Activated effector memory CD4-positive, alpha-beta T cell treated with Interleukin-2 at 50 U/mL for 16 hours (primary cell): Measurements from ENCODE around the gene EPHB6.

ENCODE experiments used
- DNase-seq: peaks from one replicate; pipeline ENCODE4 v3.0.0-alpha.2; 2020

The EPHB6 gene

DNA sequence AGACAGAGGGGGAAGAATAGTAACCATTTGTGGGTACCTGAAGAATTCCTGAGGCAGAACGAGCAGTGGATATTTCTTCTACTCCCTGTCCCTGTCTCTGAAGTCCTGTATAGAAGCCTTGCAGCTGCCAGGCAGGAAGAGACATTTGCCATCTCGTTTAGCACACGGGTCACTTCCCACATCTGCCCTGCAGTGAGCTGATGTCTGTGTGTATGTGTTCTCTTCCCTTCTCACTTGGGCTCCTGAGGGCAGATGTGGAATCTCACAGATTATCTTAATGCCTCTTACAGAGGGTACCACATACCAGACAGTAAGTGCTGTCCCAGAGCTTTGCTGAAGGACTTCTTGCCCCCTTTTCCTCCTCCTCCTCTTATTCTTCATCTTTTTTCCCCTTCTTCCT is 44.8 kb downstream of the EPHB6 start:
- no peak for DNase-seq

DNA sequence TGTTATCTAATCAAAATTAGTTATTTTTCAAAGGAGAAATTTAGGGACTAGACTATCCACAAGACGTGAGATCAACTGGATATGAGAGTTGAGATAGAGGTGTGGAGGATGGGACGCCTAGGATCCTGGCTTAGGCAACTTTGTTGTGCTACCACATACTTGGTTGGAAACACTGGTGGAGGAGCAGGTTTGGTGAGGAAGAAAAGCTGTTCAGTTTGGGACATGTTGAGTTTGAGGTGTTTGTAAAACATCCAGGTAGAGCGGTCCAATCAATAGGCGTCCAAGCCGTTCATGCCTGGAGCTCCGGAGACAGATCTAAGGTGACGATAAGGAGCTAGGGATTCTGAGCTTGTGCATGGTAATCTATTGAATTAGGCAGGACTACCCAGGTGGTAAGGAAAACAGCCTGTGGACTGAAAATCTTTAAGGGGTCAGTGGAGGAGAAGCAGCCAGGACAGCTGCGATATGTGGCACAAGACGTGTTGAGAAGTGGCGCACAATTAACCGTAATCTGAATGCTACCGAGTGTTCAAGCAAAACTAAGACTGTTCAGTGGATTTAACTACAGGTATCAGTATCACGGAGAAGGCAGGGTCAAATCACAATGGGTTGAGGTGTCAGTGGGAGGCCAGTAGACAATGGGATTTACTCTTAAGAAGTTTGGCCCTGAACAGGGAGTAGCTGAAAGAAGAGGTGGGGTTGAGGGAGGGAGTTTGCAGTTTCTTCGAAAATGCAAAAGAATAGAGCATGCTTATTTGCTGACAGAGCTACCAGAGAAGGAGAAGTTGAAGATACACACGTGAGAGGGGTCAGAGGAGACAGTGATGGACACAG is 46.8 kb downstream of the EPHB6 start:
- DNase-seq, result no peak

DNA sequence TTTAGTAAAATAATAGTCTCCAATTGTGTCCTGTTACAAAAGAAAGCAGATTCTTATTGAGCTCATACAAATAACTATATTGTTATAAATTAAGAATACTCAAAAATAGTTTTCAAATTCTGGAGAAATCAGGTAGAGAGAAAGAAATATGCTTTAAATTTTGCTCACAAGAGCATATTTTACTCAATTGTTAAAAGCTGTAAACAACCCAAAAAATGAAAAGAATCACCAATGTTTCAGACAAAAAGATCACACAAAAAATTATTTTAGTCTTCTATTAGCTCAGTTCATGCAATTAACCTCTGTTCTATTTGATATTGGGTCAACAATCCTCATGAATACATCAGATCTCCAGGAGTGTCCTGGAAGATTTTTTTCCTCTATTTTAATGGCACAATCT is 49.3 kb downstream of the EPHB6 start:
- no peak for DNase-seq

DNA sequence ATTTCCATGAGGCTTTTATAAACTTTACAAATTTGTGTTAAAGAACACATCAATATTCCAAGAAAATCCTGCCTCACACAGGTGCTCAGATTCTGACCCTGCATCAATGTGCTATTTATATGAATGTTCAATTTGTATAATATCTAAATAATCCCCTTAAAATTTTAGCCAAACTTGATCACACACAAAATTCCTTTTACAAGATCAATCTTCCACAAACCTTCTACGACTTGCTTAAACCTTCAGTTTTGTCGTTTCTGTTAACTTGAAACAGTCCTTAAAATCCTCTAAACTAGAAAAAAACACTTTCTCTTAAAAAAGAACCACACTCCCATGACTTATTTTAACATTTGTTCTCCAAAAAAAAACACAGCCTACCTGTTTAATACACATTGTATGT is 50.9 kb downstream of the EPHB6 start:
- no peak for DNase-seq

DNA sequence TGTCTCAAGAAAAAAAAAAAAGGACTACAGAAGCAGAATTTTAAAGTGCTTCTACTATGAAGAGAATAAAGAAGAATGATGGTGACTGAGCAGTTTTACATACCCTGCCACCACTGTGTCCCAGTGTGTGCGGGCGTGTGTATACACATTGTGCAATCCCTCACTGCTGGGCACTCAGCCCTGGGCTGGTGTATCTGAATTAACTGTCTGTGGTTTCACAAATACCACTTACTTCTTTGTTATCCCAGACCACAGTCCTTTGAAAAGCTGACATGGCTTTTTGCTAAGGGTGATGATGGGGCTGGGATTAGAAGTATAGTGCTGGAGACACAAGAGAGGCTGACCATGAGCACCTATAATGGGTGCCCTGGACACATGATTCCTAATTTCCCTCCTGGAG is 51.8 kb downstream of the EPHB6 start:
- no peak for DNase-seq

DNA sequence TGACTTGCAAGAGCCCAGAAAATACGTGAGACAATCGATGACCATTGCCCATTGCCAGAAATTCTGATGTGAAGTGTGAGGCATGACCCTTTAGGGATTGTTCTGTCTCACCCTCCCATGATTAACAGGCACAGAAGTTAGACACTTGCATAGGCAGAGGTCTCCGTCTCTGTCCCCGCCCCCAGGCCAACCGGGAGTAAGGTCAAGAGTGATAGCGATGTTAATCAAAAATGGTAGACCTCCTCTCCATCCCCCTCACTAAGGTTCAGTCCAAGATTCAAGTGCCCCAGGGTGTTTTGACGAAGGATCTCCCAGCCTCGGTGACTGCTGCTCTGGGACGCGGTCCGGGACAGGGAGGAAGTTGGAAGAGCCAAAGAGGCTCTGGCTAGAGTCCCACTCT is 53.4 kb downstream of the EPHB6 start:
- no peak for DNase-seq

DNA sequence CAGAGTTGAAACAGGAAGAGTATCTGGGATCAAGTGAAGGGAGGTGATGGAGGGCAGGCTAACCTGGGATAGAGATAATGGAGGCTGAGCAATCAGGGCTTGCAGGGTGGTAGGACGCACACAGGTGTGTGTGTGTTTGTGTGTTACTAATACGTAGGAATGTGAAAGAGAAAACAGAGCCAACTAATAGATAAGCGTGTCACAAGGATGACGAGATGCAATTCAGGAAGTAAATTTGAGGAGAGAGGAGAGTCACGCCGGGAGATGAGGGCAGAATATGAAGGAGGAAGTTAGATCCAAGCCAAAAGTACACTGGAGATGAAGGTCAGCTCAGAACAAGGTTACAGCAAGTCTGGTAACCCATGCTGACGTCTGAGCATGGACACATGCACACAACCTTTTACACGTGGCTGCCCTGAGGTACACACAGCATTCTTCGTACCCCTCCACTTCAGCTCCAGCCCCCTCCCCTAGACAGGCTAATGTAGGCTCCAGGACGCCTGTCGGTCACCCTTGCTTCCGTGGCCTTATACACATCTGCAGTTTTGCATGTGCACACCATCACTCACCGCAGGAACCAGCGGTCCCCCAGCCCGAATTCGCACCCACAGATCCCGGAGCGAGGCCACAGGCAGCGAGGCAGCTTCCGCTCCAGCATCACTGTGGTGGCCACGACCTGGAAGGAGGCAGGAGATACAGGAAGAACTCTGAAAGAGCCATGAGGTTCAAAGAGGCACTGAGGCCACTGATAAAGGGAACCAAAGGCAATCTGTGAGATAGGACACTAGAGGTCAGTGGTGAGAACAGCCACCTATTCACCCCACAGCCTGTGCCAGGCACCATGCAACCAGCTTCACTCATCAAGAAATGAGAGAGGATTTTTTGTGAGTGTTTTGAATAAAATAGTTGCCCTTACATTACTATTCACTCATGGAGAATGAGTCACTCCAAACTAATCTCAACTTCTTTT is 54.3 kb downstream of the EPHB6 start:
- no peak for DNase-seq

DNA sequence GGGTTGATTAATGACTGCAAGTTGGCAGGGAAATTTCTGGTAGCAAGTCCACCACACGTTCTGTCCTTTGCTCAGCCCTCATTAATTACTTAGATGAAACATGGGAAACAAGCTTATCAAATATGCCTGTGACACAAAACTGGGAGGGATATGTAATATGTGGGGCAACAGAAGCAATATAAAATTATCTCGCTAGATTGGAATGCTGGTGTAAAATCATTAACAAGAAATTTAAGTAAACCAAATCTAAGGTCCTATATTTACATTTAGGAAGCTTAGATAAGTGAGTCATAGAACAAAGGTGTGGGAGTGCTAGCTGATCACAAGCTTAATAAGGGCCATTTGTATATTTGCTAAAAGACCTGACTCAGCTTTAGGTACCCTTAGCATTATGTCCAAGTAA is 55.2 kb downstream of the EPHB6 start:
- no peak for DNase-seq

DNA sequence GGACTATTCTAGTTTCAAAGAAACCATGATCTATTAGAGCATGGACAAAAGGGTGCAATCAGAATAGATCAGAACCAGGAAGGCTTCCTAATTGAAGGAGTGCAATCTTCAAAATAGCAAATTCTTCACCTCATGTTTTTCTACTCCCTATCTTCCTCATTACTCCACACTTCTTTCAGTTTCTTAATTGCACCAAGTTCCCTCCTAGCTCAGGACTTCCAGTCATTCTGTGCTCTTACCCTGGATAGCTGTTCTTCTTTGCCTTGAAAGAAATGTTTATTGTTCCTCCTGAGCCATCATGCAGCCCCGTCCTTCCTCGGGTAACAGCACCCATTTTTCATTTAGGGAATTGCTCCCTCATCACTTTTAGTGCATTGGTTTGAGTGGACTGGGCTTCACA is 55.6 kb downstream of the EPHB6 start:
- no peak for DNase-seq

DNA sequence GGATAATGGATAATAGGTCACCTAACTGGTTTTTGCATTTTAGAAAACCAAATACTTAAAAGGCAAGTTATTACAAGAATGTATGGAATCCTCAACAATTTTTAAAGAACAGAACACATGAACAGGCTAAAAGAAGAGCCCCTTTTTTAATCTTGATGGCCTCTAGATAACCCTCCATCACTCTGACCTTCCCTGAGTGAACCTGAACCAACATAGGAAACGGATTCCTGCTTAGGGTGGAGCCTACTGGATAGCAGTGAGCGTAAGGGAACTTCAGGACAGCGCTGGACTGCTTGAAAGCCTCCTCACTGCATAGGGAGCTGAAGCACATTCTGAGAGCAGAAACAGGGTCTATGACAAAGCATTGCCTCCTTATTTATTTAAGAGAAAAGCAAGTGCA is 58.2 kb downstream of the EPHB6 start:
- no peak for DNase-seq

DNA sequence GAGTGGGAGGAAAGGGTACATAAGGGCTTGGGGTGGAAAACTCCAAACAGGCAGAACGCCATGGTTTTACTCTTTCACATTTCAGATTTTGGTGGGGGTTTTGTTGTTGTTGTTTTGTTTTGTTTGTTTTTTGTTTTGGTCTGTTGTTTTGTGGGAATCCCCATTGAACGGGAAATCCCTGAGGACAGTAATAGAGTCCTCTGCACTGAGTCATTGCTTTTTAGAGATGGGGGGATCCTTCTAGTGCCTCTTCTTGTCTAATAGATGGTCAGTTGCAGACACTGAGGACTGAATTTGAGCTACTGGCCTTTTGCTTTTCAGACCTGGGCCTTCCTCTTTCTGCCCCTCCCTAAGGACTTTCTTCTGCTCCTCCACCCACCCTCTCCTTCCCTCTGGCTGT is 58.7 kb downstream of the EPHB6 start:
- no peak for DNase-seq

DNA sequence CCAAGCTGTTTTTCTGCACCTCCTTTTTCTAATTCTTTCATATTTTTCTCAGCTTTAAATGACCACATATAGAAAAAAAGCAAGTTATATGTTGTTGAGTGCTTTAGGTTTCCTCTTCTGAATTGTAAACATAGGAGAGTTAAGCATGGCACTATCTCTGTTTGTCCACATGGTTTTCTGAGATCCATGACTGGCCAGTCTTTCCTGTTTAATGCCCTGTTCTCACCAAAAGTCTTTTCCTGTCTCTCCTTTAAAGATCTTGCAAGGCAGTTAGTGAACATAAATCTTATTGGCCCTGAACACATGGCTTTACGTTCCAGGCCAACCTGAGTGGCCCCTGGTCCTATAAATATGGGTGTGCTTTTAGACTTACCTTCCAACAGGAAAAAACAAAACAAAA is 59.2 kb downstream of the EPHB6 start:
- DNase-seq, result no peak

DNA sequence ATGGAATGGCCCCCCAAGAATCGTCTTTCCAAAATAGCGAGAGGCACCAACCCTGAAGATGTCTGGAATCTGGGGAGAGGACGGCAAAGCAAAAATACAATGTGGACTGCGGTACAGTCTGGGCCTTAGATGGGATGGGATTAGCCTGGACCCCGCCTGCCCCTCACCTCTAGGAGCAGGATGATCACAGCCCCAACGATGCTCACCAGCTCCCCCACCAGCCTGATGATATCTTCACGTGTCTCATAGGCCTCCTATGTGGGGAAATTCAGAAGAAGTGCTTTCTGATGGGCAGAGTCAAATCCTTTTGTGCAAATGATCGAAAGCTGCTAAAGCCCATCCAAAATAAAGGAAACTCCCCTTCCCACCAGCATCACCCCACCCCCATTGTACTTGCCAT is 60.4 kb downstream of the EPHB6 start:
- no peak for DNase-seq

DNA sequence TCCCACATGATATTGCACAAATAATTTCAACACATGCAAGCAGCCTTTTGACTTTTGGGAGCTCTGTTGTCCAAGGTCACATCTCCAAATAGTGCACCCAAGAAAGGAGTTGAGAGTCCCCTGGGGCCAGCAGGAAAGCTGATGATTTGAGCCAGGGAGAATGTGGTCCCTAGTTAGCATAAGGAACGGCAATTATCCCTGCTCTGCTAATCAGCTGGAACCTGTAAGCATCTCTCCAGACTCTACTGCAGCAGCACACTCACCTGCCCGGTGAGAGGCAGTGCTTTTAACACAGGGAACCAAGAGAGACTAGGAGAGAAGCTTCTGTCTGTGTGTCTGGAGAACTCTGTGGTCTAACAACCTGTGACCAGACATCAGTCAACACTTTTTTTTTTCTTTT is 61.6 kb downstream of the EPHB6 start:
- no peak for DNase-seq

DNA sequence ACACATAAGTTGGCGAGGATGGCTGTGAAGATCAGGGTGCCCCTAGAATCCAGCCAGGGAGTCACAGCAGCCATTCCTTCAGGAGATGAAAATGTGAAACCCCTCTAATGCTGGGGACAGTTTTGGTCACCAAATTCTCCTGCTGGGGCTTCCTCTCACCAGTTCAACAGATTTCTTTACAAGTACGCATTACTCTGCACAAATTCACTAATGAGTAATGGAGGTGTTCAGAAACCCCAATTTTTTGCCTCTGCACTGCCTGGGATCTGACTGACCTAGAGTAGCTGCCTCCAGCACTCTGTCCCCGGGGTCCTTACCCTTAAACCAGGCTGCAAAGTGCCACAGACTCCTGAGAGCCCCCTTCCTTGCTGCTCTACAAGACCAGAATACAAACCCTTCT is 62.6 kb downstream of the EPHB6 start:
- DNase-seq, result no peak

DNA sequence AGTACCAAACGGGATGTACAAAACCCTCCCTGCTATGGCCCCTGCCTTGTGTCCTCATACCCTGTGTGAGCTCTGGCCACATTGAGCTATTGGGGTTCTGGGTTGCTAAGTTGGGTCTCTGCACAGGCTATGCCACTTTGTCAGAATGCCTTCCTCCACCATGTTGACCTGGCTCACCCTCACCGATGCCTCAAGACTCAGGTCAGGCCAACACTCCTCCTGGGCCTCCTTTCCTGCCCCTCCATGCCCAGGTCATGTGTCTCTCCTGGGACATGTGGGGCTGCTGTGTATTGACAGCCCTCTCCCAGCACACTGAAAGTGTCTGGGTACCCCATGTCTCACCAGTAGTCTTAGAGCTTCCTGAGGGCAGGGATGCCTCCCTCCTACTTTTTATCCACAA is 64.0 kb downstream of the EPHB6 start:
- DNase-seq, result no peak

DNA sequence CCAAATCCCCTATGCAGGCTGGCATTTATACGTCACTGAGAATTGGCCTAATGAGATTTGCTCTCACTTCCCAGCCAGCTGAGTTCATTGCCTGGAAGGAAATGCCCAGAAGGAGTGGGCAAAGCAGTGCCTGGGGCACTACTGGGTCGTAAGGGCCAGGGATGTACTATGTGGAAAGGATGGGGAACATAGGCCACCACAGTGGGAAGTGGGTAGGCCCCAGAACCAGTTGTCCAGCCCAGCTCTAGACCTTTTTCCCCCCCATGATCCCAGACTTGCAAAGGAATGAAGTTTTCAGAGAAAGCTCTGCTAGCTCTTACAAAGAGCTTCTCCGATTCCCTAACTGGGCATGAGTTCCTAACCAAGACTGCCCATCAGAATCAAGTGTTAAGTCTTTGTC is 64.8 kb downstream of the EPHB6 start:
- DNase-seq, result no peak
